GM18873 (cell line): ENCODE results near the gene DPP3.

ENCODE experiments used
- ATAC-seq: cut with Tn5 transposase; IDR thresholded peaks from one replicate; pipeline ENCODE4 v1.9.1; 2021; ENCODE audit warnings: mild to moderate bottlenecking, moderate library complexity, moderate number of reproducible peaks; ENCODE audit not compliant: unreplicated experiment, low FRiP score

DPP3 gene

DNA sequence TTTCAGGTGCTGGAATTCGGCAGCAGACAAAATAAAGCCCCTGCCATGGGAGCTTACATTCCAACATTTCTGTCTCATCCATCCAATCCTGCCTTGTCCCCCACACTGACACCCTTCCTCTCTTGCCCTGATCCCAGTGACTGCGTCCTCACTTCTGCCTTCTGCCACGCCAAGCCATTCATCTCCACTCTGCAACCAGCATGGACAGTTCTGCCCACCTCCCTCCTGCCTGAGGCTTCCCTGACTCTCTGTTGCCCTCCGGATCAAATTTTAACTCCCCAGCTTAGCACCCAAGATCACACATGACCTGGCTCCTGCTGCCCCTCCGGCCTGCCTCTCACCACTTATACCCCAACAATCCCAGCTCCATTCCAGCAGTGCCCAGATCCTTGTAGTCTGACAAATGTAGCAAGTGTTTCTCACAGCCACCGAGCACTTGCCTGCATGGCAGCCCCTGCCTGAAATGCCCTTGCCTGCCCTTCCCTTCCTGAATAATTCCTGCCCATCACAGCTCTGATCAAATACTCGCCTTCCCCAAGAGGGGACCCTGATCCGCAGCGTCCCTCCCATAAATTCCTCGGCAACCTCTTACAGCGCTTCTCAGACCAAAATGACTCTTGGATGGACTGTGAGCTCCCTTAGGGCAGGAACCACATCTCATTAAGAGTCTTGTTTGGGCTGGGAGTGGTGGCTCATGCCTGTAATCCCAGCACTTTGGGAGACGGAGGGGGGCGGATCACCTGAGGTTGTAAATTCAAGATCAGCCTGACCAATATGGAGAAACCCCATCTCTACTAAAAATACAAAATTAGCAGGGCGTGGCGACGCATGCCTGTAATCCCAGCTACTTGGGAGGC is 68.8 kb downstream of the DPP3 start:
- ATAC-seq, result no peak

DNA sequence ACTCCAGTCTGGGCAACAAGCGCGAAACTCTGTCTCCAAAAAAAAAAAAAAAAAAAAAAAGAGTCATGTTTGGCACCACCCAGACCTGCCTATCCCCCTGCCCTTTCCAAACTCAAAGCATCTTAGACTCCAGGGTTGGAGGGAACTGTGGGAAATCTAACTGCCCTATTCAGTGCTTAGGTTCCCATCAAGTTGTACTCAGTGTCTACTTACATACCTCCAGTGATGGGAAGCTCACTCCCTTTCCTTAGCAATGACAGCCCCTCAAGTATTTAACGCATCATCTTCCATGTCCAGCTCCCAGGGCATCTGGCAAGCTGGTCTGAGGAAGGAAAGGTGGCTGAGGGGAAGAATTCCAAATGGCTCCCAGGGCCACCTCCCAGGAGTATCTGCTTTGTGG is 69.5 kb downstream of the DPP3 start:
- ATAC-seq, result no peak

DNA sequence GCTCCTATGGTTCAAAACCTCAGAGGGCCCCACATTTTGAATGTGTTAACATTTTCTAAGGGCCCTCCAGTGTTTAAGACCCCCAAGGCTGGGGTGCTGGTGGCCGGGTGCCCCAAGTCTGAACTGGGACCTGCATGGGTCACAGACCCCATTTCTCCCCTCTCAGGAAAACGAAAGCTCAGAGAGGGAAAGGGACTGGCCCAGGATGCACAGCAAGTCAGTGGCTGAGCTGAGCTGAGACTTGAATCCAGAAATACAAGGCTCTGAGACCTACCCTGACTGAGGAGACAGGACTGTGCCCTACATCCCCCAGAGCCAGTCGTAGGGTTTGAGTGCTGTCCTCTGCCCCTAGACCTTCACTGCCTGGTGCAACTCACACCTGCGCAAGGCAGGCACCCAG is 70.7 kb downstream of the DPP3 start:
- ATAC-seq, result no peak

DNA sequence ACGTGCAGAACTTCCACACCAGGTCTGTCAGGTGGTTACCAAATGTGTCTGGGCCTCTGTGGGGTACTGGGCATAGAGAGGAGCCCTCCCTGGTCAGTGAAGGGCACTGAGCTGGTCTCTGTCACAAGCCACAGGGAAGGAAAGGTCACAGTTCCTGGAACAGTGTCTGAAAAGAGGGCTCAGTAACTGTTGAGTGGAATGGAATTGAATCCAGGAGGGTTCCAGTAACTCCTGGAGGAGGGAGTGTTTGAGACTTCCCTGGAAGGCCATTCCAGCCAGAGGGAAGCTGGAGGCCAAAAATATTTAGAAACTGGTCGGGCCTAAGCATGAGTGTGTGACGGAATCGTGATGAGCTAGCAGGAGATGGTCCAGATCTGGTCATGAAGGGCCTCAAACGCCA is 74.4 kb downstream of the DPP3 start:
- no peak for ATAC-seq

DNA sequence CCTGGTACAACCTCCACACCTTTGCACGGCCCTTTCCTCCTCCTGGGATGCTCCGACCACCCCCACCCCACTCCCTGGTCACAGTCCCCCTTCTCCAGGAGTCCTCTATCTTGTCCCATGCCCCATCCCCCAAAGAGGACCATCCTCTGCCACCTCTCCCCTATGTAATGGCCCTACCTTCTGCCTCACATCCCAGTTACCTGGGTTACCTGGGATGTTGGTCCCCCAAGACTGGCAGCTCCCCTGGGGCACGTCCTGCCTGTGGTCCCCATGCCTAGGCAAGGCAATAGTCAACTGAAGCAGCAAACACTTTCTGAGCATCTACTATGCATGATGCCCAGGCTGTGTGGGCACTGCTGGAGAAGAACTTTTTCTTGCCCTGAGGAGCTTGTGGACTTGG is 75.2 kb downstream of the DPP3 start:
- no peak for ATAC-seq

DNA sequence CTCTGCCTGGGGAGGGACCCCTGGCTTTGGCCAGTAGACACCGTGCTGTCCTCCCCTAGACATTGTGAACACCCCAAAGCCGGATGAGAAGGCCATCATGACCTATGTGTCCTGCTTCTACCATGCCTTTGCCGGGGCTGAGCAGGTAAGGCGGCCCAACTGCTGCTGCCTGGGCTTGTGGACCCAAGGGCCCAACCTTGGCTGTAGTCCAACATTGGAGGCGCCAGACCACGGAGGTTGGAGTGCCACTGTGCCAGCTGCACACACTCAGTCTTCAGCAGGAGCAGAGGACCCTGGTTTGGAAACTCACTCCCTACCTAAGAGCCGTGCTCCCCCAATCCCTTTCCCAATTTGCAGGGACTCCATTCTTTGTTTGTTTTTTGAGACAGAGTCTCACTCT is 75.9 kb downstream of the DPP3 start:
- no peak for ATAC-seq

DNA sequence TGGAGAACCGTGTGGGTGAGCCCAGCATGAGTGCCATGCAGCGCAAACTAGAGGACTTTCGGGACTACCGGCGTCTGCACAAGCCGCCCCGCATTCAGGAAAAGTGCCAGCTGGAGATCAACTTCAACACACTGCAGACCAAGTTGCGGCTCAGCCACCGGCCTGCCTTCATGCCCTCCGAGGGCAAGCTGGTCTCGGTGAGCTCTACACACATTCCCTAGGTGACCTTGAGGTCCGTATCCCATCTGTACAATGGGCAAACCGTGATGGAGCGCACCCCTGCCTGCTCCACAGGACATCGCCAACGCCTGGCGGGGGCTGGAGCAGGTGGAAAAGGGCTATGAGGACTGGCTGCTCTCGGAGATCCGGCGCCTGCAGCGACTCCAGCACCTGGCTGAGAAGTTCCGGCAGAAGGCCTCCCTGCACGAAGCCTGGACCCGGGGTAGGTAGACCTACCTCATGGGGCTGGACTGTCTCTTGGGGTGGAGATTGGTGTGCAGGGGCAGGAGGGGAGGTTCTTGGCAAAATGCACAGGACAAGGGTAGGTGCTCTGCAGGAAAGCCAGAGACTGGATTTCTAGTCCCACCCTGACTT is 77.6 kb downstream of the DPP3 start:
- ATAC-seq, result no peak
